H9 (cell line): ENCODE data around the gene FAXC. TPM values are rescaled to one million over a fixed set of nuclear protein-coding genes. Genes with fewer than 3 reads are reported as not detected.

Experiments used
- DNase-seq: peaks from one replicate; pipeline ENCODE4 v3.0.0-alpha.2; 2017
- H2AFZ ChIP-seq: one replicate; pipeline ENCODE4 v1.6.1; 2013; ENCODE audit warnings: mild to moderate bottlenecking, low read length, control low read depth, moderate library complexity
- H2AK5ac ChIP-seq: 2 replicates; pipeline ENCODE4 v1.6.1; 2013; ENCODE audit warnings: low read length, control low read depth, mixed read lengths; ENCODE audit not compliant: insufficient read length
- H2BK120ac ChIP-seq: one replicate; pipeline ENCODE4 v1.6.1; 2013; ENCODE audit warnings: low read depth, mild to moderate bottlenecking, low read length, control low read depth, inconsistent platforms; ENCODE audit not compliant: poor library complexity, severe bottlenecking
- H2BK12ac ChIP-seq: 2 replicates; pipeline ENCODE4 v1.6.1; 2013; ENCODE audit warnings: low read length, control low read depth, mixed read lengths, low read depth; ENCODE audit not compliant: insufficient read length
- H2BK15ac ChIP-seq: 2 replicates; pipeline ENCODE4 v1.6.1; 2013; ENCODE audit warnings: low read depth, low read length, control low read depth
- H2BK20ac ChIP-seq: one replicate; pipeline ENCODE4 v1.6.1; 2013; ENCODE audit warnings: low read depth, mild to moderate bottlenecking, low read length, control low read depth, inconsistent platforms; ENCODE audit not compliant: poor library complexity, severe bottlenecking
- H2BK5ac ChIP-seq: 2 replicates; pipeline ENCODE4 v1.6.1; 2013; ENCODE audit warnings: low read length, control low read depth, mixed read lengths; ENCODE audit not compliant: insufficient read length
- H3K14ac ChIP-seq: 2 replicates; pipeline ENCODE4 v1.6.1; 2013; ENCODE audit warnings: low read length, control low read depth; ENCODE audit not compliant: insufficient read depth
- H3K18ac ChIP-seq: 2 replicates; pipeline ENCODE4 v1.6.1; 2013; ENCODE audit warnings: low read depth, mild to moderate bottlenecking, mixed read lengths, low read length, control low read depth; ENCODE audit not compliant: insufficient read length
- H3K23ac ChIP-seq: 2 replicates; pipeline ENCODE4 v1.6.1; 2013; ENCODE audit warnings: low read length, control low read depth, mixed read lengths, low read depth; ENCODE audit not compliant: insufficient read length
- H3K23me2 ChIP-seq: 2 replicates; pipeline ENCODE4 v1.6.1; 2013; ENCODE audit warnings: low read depth, mild to moderate bottlenecking, mixed read lengths, low read length, control low read depth; ENCODE audit not compliant: insufficient read length, poor library complexity, severe bottlenecking
- H3K27ac ChIP-seq: 2 replicates; pipeline ENCODE4 v1.5.1; 2013; ENCODE audit warnings: low read length, control low read depth, mixed read lengths, low read depth; ENCODE audit not compliant: insufficient read length
- H3K27me3 ChIP-seq: 2 replicates; pipeline ENCODE4 v1.6.1; 2013; ENCODE audit warnings: low read length, control low read depth, inconsistent platforms; ENCODE audit not compliant: insufficient read depth
- H3K4ac ChIP-seq: 2 replicates; pipeline ENCODE4 v1.6.1; 2013; ENCODE audit warnings: low read depth, mild to moderate bottlenecking, control low read depth, inconsistent platforms, low read length, moderate library complexity
- H3K4me1 ChIP-seq: 2 replicates; pipeline ENCODE4 v1.6.1; 2013; ENCODE audit warnings: low read length, control low read depth, inconsistent platforms; ENCODE audit not compliant: insufficient read depth
- H3K4me2 ChIP-seq: 2 replicates; pipeline ENCODE4 v1.6.1; 2013; ENCODE audit warnings: low read length, control low read depth, mixed read lengths; ENCODE audit not compliant: insufficient read length, insufficient read depth
- H3K56ac ChIP-seq: 2 replicates; pipeline ENCODE4 v1.6.1; 2013; ENCODE audit warnings: low read depth, mild to moderate bottlenecking, mixed read lengths, low read length, control low read depth; ENCODE audit not compliant: insufficient read length
- H3K79me1 ChIP-seq: 2 replicates; pipeline ENCODE4 v1.6.1; 2013; ENCODE audit warnings: low read depth, mild to moderate bottlenecking, moderate library complexity, low read length, control low read depth, inconsistent platforms; ENCODE audit not compliant: insufficient read depth, poor library complexity, severe bottlenecking
- H3K79me2 ChIP-seq: 2 replicates; pipeline ENCODE4 v1.6.1; 2013; ENCODE audit warnings: low read length, control low read depth, inconsistent platforms; ENCODE audit not compliant: insufficient read depth
- H3K9ac ChIP-seq: 2 replicates; pipeline ENCODE4 v1.6.1; 2013; ENCODE audit warnings: low read length, control low read depth, mixed read lengths; ENCODE audit not compliant: insufficient read length; ENCODE audit errors: extremely low read depth
- H3K9me3 ChIP-seq: one replicate; pipeline ENCODE4 v1.6.1; 2013; ENCODE audit warnings: low read depth, low read length, inconsistent platforms; ENCODE audit not compliant: control insufficient read depth
- H3T11ph ChIP-seq: one replicate; pipeline ENCODE4 v1.6.1; 2013; ENCODE audit warnings: mild to moderate bottlenecking, low read length, control low read depth, inconsistent platforms
- H4K20me1 ChIP-seq: one replicate; pipeline ENCODE4 v1.6.1; 2013; ENCODE audit not compliant: control insufficient read depth, insufficient read length, insufficient read depth
- H4K5ac ChIP-seq: 2 replicates; pipeline ENCODE4 v1.6.1; 2013; ENCODE audit warnings: low read depth, mild to moderate bottlenecking, mixed read lengths, low read length, control low read depth; ENCODE audit not compliant: insufficient read length
- H4K8ac ChIP-seq: replicated peaks from 2 replicates; pipeline ENCODE4 v1.6.1; 2013; ENCODE audit warnings: low read length, control low read depth, mixed read lengths, low read depth; ENCODE audit not compliant: insufficient read length
- H4K91ac ChIP-seq: 2 replicates; pipeline ENCODE4 v1.6.1; 2013; ENCODE audit warnings: low read depth, mild to moderate bottlenecking, moderate library complexity, mixed read lengths, low read length, control low read depth; ENCODE audit not compliant: insufficient read length
- H3K27ac Mint-ChIP-seq, 3 experiments: 2 replicates in 2 of 3; 3 replicates in 1 of 3; pipeline ENCODE4 v1.8.0; 2020 to 2021; ENCODE audit warnings: mixed read lengths in 3 of 3, mild to moderate bottlenecking in 1 of 3, moderate library complexity in 1 of 3
- H3K27me3 Mint-ChIP-seq: 2 replicates; pipeline ENCODE4 v1.8.0; 2021; ENCODE audit warnings: low read depth, mild to moderate bottlenecking, moderate library complexity, mixed read lengths
- H3K36me3 Mint-ChIP-seq, 3 experiments: 2 replicates in 2 of 3; 3 replicates in 1 of 3; pipeline ENCODE4 v1.8.0; 2020 to 2021; ENCODE audit warnings: low read depth in 3 of 3, mixed read lengths in 3 of 3; ENCODE audit not compliant: insufficient read depth in 1 of 3
- H3K4me1 Mint-ChIP-seq, 2 experiments: 2 replicates each; pipeline ENCODE4 v1.8.0; 2020; ENCODE audit warnings: mixed read lengths in 2 of 2
- H3K4me3 Mint-ChIP-seq, 2 experiments: 2 replicates in 1 of 2; 3 replicates in 1 of 2; pipeline ENCODE4 v1.8.0; 2020 to 2021; ENCODE audit warnings: mild to moderate bottlenecking in 2 of 2, mixed read lengths in 2 of 2, moderate library complexity in 1 of 2
- H3K9me3 Mint-ChIP-seq, 2 experiments: 2 replicates in 1 of 2; 3 replicates in 1 of 2; pipeline ENCODE4 v1.8.0; 2020; ENCODE audit warnings: mild to moderate bottlenecking in 2 of 2, mixed read lengths in 2 of 2, moderate library complexity in 1 of 2
- WGBS: extraction: QIAGEN DNeasy Blood & Tissue Kit; methylation state at CpG from one replicate; pipeline ENCODE4 v1.1.7; 2013; ENCODE audit warnings: missing lambda C conversion rate, low lambda C conversion rate, mixed read lengths; ENCODE audit not compliant: insufficient read length; ENCODE audit errors: extremely low coverage; 5-methylcytosine and 5-hydroxymethylcytosine counted together
- total RNA-seq: library from RNA; stranded (reverse); gene quantifications from 2 replicates; pipeline ENCODE4 v1.2.1, GENCODE V29; 2021
- TF ChIP-seq, protein P1 (sequence below): fragments of 200-600 bp; sonication (generic); conservative IDR thresholded peaks from 3 replicates; pipeline ENCODE4 v1.8.0; 2021; ENCODE audit warnings: antibody characterized with exemption, mild to moderate bottlenecking

The FAXC gene
- total RNA-seq, 1 experiment from 2014 or later: 17.2 TPM

DNA sequence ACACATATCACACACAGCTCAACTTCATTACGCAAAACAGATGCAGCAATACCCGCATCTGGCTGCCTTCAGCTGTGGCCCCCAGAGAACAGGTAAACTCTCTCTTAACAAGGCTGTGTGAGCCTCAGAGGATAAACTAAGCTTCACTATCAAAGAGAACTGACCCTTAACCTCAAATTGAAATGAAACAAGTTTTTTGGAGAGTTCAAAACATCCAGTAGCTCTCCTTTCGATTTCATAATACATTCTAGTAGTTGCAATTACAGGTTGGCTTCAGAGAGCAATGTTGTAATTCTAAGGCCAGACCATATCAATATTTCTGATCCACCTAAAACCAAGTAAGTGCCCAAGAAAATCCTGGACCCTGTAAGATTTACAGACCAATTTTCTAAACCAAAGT is 113.5 kb downstream of the FAXC start:
- WGBS: no CpG with 5 or more reads among the region's 3 CpGs
- no peaks in the 10 kb centered on the region for H3K79me1 ChIP-seq
- H3K27me3 ChIP-seq: no peaks in the 10 kb centered on the region
- no peaks in the 10 kb centered on the region for H3K9me3 ChIP-seq
- Mint-ChIP-seq H3K9me3 (no peaks in the 10 kb centered on the region), H3K27ac (no peak overlapping the region), H3K4me1 (peaks cover 3 to 4% of the 10 kb centered on the region in 2 experiments; a peak in 1 of 4 replicates), H3K27me3 (peaks cover 12% of the 10 kb centered on the region), H3K36me3 (no peaks in the 10 kb centered on the region), H3K4me3 (no peak overlapping the region)
- no peak overlapping the region for H4K8ac ChIP-seq
- no peak overlapping the region for H3K4me2 ChIP-seq
- no peak overlapping the region for H2BK12ac ChIP-seq
- no peak overlapping the region for H3K56ac ChIP-seq
- H4K20me1 ChIP-seq: no peaks in the 10 kb centered on the region
- H3T11ph ChIP-seq: no peak overlapping the region
- TF ChIP-seq, protein P1, sequence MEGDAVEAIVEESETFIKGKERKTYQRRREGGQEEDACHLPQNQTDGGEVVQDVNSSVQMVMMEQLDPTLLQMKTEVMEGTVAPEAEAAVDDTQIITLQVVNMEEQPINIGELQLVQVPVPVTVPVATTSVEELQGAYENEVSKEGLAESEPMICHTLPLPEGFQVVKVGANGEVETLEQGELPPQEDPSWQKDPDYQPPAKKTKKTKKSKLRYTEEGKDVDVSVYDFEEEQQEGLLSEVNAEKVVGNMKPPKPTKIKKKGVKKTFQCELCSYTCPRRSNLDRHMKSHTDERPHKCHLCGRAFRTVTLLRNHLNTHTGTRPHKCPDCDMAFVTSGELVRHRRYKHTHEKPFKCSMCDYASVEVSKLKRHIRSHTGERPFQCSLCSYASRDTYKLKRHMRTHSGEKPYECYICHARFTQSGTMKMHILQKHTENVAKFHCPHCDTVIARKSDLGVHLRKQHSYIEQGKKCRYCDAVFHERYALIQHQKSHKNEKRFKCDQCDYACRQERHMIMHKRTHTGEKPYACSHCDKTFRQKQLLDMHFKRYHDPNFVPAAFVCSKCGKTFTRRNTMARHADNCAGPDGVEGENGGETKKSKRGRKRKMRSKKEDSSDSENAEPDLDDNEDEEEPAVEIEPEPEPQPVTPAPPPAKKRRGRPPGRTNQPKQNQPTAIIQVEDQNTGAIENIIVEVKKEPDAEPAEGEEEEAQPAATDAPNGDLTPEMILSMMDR: no peak
- H2BK15ac ChIP-seq: no peak overlapping the region
- no peaks in the 10 kb centered on the region for H3K79me2 ChIP-seq
- H2BK5ac ChIP-seq: no peak overlapping the region
- no peak overlapping the region for H3K14ac ChIP-seq
- no peak overlapping the region for H2AFZ ChIP-seq
- H4K5ac ChIP-seq: no peak overlapping the region
- no peak for DNase-seq
- H3K4ac ChIP-seq: no peak overlapping the region
- no peak overlapping the region for H2BK20ac ChIP-seq
- H3K9ac ChIP-seq: no peak overlapping the region
- H3K18ac ChIP-seq: no peak overlapping the region
- no peak overlapping the region for H2AK5ac ChIP-seq
- H3K27ac ChIP-seq: no peak overlapping the region
- no peak overlapping the region for H4K91ac ChIP-seq
- H3K4me1 ChIP-seq: no peaks in the 10 kb centered on the region
- no peaks in the 10 kb centered on the region for H3K23me2 ChIP-seq
- no peak overlapping the region for H2BK120ac ChIP-seq
- H3K23ac ChIP-seq: no peak overlapping the region
